ENCODE data around the gene ALDH6A1. TPM values are rescaled to one million over a fixed set of nuclear protein-coding genes. Genes with fewer than 3 reads are reported as not detected.
A peak's percentile ranks its signal among the peaks of the same experiment; 100 is the strongest.

ALDH6A1 gene
- total RNA-seq, 1 donor from 2014 or later = 30.3 TPM

DNA sequence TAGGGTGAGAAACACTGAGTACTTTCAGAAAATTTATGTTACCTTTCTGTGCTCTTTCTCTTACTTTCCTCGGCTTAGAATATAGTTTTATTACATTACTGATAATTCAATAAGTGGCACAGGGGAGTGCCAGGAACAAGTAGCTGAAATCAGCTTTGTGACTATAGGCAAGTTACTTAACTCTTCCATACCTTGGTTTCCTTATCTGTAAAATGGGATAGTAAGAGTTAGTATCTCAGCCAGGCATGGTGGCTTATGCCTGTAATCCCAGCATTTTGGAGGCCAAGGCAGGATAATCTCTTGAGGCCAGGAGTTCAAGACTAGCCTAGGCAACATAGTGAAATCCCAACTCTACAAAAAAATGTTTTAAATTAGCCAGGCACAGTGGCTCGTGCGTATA is 49.7 kb downstream of the ALDH6A1 start:
- no peaks in the 10 kb centered on the region for H3K36me3 Mint-ChIP-seq (ENCODE audit: low read depth)
- no peak overlapping the region for H3K4me3 Mint-ChIP-seq
- no peaks in the 10 kb centered on the region for H3K9me3 Mint-ChIP-seq
- no peak for DNase-seq (ENCODE audit: low read depth, low spot score)
- TF ChIP-seq, protein P1, sequence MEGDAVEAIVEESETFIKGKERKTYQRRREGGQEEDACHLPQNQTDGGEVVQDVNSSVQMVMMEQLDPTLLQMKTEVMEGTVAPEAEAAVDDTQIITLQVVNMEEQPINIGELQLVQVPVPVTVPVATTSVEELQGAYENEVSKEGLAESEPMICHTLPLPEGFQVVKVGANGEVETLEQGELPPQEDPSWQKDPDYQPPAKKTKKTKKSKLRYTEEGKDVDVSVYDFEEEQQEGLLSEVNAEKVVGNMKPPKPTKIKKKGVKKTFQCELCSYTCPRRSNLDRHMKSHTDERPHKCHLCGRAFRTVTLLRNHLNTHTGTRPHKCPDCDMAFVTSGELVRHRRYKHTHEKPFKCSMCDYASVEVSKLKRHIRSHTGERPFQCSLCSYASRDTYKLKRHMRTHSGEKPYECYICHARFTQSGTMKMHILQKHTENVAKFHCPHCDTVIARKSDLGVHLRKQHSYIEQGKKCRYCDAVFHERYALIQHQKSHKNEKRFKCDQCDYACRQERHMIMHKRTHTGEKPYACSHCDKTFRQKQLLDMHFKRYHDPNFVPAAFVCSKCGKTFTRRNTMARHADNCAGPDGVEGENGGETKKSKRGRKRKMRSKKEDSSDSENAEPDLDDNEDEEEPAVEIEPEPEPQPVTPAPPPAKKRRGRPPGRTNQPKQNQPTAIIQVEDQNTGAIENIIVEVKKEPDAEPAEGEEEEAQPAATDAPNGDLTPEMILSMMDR (conservative IDR thresholded peaks at IDR 0.05) = no peak
- H3K27me3 Mint-ChIP-seq (ENCODE audit: low read depth) = no peaks in the 10 kb centered on the region
- no peaks in the 10 kb centered on the region for H3K4me1 Mint-ChIP-seq
- H3K27ac Mint-ChIP-seq (ENCODE audit: unreplicated experiment) = no peak overlapping the region

DNA sequence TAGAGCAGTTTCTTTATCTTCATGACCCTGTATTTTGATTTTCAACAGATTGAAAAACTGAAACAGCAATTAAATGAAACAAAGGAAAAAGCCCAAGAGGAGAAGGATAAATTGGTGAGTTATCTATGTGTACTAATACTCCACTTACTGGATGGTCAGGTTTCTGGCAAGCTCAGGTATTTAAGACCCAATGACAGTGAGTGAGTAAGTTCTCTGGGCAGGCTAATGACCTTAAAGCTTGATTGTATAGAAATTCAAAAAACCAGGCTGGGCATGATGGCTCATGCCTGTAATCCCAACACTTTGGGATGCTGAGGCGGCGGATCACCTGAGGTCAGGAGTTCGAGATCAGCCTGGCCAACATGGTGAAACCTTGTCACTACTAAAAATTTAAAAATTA is 55.1 kb downstream of the ALDH6A1 start:
- Mint-ChIP-seq H3K27ac (ENCODE audit: unreplicated experiment) (no peak overlapping the region), H3K27me3 (ENCODE audit: low read depth) (no peaks in the 10 kb centered on the region), H3K36me3 (ENCODE audit: low read depth) (no peaks in the 10 kb centered on the region), H3K4me1 (no peaks in the 10 kb centered on the region), H3K9me3 (no peaks in the 10 kb centered on the region), H3K4me3 (no peak overlapping the region)
- DNase-seq (ENCODE audit: low read depth, low spot score) = no peak
- TF ChIP-seq, protein P1 (conservative IDR thresholded peaks at IDR 0.05) = no peak

DNA sequence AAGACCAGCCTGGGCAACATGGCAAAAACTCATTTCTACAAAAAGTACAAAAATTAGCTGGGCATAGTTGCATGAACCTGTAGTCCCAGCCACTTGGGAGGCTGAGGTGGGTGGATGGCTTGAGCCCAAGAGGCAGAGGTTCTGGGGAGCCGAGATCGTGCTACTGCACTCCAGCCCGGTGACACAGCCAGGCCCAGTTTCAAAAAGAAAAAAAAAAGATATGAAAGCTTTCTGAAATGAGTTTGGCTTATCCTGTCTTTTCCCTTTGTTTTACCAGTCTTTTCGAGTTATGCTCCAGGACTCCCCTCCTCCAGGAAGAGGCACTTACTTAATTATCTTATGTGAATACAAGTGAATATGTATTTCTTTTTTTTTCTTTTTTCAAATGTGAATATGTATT is 61.9 kb downstream of the ALDH6A1 start:
- Mint-ChIP-seq H3K9me3 (no peaks in the 10 kb centered on the region), H3K4me1 (peaks cover 20% of the 10 kb centered on the region), H3K36me3 (ENCODE audit: low read depth) (no peaks in the 10 kb centered on the region), H3K27me3 (ENCODE audit: low read depth) (no peaks in the 10 kb centered on the region), H3K4me3 (no peak overlapping the region), H3K27ac (ENCODE audit: unreplicated experiment) (no peak overlapping the region)
- no peak for DNase-seq (ENCODE audit: low read depth, low spot score)
- TF ChIP-seq, protein P1 (conservative IDR thresholded peaks at IDR 0.05) = no peak

DNA sequence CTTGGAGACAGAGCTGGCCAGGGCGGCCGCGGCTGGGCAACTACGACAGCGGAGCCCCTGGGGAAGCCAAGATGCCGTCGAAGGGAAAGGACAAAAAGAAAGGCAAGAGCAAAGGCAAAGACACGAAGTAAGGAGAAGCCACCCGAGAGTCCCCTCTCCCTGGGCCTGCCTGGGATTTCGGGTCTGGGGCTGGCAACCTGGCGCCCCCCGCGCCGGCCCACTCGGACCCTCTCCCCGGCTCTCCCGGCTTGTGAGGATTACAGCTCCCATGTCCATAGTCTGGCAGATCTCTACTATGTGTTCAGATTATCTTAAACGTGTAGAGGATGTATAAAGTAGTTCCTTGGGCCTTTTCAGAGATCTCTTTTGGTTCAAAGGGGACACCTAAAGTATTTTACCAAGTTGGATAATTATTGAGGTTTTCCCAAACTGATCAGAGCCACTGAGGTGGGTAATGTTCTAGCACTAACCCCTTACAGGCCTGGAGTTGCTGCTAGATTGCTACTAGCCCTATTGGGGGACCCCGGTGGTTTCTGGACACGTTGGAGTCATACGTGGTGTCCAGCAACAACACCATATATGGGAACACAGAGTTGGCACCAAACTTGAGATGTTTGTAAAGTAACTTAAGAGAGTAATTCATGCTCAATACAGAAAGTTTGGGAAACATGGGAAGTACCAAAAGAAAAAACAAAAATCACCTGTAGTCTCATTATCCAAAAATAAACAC is 64.7 kb downstream of the ALDH6A1 start:
- Mint-ChIP-seq H3K36me3 (ENCODE audit: low read depth) (no peaks in the 10 kb centered on the region), H3K9me3 (no peaks in the 10 kb centered on the region), H3K27ac (ENCODE audit: unreplicated experiment) (peak overlapping the region; percentile 63), H3K4me1 (peaks cover 20% of the 10 kb centered on the region), H3K4me3 (peak overlapping the region; percentile 94), H3K27me3 (ENCODE audit: low read depth) (no peaks in the 10 kb centered on the region)
- DNase-seq (ENCODE audit: low read depth, low spot score) = no peak
- TF ChIP-seq, protein P1 (conservative IDR thresholded peaks at IDR 0.05) = no peak

DNA sequence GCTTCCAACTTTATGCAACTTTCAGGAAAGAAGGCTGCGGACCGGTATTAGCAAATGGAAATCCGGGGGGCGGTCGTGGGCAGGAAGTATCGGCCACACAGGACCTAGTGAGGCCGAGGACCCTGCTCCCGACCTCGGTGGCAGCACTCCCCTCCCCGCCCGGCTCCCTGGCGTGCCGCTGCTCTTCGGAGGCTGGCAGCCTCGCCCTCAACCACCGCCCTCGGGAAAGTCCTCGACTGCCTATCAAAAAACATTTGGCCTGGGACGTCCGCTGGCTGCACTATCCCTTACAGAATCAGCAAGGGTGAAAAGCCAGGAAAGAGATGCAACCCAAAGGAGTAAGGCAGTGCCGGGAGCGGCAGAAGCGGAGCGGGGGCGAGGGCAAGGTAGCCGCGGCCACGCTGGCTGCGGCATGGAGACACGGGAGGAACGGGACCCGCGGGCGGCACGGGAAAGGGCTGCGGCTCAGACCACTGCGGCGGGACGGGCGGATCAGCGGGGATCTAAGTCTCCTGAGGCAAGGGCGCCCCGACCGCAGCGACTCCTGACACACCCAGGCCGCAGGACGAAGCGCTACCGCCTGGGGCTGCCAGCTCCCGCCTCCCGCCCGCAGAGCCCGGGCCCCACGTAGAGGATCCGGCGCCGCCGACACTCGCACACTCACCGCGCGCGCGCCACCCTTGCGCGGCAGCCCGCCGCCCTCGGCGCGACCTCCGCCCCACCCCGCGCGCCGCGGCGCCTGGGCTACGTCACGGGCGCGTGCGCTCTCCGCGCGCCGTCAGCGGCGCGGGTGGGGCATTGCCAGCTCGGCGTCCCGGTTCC is 65.5 kb downstream of the ALDH6A1 start, which contains the start of the genes BBOF1 and ENTPD5:
TSS of gene BBOF1 (plus strand) at position 764 of the 822 bp plus-strand sequence. CDS start 130 bp downstream, outside the sequence.
TSS of gene ENTPD5 (minus strand) at position 703 of the 822 bp plus-strand sequence. CDS start 31,186 bp downstream, outside the sequence.
- H3K27me3 Mint-ChIP-seq (ENCODE audit: low read depth) = no peaks in the 10 kb centered on the region
- peaks cover 20% of the 10 kb centered on the region for H3K4me1 Mint-ChIP-seq
- H3K9me3 Mint-ChIP-seq = no peaks in the 10 kb centered on the region
- no peaks in the 10 kb centered on the region for H3K36me3 Mint-ChIP-seq (ENCODE audit: low read depth)
- TF ChIP-seq, protein P1 (conservative IDR thresholded peaks at IDR 0.05) = no peak
- H3K4me3 Mint-ChIP-seq = peak within 1 kb of the TSS; percentile 94
- H3K27ac Mint-ChIP-seq (ENCODE audit: unreplicated experiment) = peak within 1 kb of the TSS; percentile 63
- DNase-seq (ENCODE audit: low read depth, low spot score) = peak; percentile 73

All from neural crest cell (in vitro differentiated cells).